Head of caudate nucleus (tissue), 42 donors: Measurements from ENCODE around the gene POU2F3.

Source experiments
- DNase-seq, 42 donors: peaks; one replicate each; pipeline versions ENCODE4 v3.0.0 to v3.0.0-alpha.2; 2020 to 2021; ENCODE audit warnings: mixed read lengths in 7 of 42
- intact Hi-C: fragments of 100-400 bp; cut with DNase I; formaldehyde crosslinking; loops from one replicate; pipeline ENCODE4 v1.15.0; 2022

POU2F3 gene

DNA sequence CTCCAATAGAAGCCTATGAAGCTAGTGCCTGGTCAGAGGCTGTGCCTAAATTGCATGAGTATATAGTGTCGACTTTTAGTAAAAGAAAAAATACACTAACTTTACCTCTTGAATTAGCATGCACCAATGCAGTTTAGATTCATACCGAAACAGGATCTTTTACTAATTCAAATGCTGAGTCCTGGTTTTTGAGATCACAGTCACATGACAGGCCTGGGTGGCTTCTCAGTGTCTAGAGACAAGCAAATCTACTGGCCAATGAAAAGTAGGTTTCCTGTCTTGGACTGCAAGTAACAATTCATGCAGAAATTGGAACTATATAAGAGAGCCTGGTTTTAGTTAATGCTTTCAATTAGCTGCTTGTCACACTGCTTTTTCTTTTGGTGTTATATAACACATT is 103.5 kb downstream of the POU2F3 start:
- intact Hi-C loops = no loop called here

DNA sequence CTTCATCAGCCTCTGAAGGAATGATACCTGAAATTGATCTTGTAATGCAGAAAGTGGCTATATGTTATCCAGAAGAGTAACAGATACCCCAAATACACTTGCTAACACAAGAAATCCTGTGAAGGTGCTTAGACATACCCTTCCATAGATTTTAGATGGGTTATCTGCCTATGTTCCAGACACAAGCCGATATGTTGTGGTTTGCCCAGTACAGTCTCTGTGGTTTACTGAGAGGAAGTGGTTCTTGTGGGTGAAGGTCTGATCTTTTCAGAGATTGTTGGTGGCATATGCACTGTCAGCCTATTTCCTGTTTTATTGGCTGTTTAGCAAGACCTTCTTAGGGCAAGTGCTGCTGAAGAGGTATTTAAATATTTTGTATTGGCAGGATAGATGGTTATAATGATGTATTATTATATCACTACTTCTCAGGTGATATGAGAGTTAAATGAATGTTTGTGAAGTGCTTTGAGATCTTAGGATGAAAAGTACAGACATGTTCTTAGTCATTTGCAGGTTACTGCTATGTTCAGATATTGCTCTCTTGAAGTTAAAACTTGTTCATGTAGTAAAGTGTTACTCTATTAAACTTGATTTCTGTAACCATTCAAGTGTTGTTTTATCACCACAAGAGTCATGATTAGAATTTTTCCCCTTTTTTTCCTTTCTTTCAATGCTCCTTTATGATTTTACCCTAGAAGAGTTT is 104.5 kb downstream of the POU2F3 start:
- intact Hi-C loops = no loop called here

More for the DNA sequence above, 103.5 kb downstream of the POU2F3 start:
- peak in 23 of 42 donors; percentile 20 to 67 (median 42) for DNase-seq

DNA sequence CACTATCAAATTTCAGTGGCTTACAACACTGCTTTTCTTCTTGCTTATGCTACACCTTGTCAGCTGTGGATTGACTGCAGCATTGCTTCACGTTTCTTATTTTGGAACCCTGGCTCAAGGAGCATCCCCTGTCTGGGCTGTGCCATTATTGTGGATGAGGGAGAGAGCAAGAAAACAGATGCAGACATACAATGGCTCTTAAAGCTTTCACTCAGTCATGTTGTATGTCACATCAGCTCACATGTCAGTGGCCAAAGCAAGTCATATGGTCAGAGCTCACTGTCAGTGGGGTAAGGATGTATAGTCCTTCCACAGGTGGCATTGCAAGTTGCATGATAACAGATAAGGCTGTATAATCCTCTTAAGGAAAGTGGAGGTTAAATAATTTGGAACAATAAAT is 106.3 kb downstream of the POU2F3 start:
- no peak for DNase-seq
- intact Hi-C loops = no loop called here

More for the DNA sequence above, 104.5 kb downstream of the POU2F3 start:
- peak in 1 of 42 donors; percentile 9 for DNase-seq

DNA sequence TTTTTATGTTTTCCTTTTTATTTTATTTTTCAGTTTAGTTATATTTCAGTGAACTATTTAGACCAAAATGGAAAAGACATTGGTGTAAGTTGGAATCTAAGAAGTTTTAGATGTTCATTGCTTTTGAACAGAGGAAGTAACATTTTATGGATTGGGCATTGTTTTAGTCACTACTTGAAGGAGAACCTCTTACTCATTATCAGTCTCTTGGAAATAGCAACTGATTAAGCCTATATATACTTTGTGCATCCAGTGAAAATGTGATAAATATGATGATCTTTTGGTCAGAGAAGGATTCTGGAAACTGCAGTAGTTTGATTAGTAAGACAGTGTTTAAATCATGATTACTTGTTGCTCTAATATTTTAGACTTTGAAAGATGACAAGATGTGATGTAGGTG is 110.7 kb downstream of the POU2F3 start:
- intact Hi-C loops = no loop called here
- no peak for DNase-seq

DNA sequence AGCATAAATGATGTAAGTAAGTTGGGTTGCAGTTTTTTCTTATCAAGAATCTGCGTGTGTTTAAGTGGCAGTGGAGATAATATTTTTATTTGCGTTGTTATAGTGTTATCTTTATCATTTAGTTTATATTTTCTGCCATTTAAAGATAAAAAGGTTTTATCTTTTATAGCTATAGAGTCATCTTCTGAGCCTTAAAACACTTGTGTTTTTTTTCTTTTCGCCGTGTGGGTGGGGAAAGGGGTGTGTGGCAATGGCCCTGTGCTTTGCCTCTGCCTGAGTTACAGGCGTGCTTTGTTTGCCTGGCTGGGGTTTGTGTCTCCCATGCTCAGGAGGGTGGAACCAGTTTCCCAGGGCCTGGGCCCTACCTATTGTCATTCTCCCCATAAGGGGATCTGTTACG is 112.5 kb downstream of the POU2F3 start:
- DNase-seq = no peak
- intact Hi-C loops = no loop called here

DNA sequence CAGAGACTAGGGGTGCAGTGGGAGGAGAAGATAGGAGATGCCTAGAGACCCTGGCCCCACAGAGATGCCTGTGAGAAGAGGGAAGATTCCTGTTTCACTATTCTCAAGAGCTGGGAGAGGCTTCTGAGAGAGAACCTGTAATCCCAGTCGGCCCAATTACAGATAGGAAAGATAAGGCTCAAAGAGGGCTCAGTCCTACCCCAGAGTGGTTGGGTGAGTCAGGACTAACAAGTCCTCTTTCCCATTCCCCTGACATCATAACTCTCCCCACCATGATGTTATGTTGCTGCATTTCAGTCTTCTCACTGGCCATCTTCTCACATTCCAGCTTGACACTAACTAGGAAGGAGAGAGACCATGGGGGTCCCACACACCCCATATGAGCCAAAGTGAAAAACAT is 114.1 kb downstream of the POU2F3 start:
- intact Hi-C loops = no loop called here
- no peak for DNase-seq

DNA sequence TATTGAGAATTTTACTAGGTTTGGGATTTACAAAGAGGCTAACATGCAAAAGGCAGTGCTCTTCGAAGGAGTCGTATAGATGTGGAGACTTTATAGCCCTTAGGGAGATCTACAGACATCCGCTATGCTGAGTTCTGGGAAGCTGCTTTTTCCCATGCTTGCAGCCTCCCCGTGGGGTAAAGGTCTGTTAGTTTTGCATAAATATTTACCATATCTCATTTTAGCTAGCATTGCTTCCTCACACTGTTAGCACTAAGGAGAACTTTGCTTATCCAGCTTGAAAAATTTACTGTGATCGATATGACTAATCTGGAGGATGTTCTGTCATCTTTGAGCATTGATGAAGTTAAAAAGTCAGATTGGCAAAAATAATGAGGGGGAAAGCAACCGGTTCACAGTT is 114.8 kb downstream of the POU2F3 start:
- no peak for DNase-seq

DNA sequence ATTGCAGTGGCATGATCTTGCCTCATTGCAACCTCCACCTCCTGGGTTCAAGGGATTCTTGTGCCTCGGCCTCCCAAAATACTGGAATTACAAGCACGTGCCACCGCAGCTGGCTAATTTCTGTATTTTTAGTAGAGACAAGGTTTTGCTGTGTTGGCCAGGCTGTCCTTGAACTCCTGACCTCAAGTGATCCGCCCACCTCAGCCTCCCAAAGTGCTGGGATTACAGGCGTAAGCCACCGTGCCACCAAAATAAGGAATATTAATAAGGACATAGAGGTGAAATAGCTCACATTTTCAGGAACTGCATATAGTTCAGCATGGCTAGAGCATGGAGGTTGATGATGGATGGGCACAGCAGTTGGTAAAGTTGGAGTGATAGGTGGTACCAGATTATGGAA is 117.7 kb downstream of the POU2F3 start:
- DNase-seq = no peak
- intact Hi-C loops = no loop called here

More for the DNA sequence above, 114.8 kb downstream of the POU2F3 start:
- intact Hi-C loops = no loop called here

DNA sequence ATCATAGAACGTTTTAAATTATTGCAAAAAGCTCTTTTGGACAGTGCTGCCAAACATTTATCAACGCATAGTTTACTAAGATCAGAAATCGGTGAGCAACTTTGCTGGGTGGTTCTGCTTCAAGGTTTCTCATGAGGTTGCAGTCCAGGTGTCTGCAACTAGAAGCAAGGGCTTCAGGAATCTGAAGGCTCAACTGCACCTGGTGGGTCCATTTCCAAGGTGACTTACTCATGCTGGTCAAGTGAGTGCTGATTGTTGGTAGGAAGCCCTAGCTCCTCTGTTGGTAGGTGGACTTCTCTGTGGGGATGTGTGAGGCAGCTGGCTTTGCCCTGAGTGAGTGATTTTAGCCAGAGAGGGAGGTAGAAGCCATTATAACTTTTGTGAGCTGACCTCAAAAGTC is 118.8 kb downstream of the POU2F3 start:
- no peak for DNase-seq
- intact Hi-C loops = no loop called here

DNA sequence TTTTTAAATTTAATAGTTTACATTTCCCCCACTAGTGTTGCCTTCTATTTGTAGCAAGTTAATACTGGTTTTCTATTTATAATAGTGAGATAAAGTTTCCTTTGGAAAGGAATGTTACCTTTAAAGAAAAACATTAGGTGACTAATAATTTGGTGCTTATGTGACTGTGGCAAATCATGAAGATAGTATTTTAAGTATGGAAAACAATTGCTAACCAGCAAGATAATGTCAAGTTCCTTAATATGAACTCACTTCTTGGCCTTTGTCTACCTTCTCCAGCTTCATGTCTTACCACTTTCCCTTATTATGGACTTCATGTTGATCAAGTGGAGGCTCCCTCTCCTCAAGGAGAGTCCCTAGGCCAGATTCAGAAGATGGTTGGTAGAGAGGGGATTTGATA is 123.5 kb downstream of the POU2F3 start:
- intact Hi-C loops = no loop called here
- no peak for DNase-seq

DNA sequence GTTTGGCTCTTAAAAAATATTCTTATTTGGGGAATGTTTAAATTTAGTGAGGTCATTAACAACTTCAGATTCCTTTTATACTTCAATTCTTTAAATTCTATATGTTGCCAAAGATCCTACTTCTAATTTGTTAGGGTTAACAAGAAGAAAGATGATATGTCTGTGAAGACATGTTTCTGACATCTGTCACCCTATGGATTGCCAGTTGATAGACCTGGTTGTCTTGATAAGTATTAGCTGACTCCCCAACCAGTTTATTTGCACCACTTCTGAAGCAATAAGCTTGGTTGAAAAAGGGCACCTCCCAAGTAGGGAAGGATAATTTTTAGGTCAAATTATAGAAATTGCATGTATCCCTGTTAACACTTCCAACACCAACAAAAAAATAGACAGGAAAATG is 125.6 kb downstream of the POU2F3 start:
- no peak for DNase-seq
- intact Hi-C loops = no loop called here
